Measurements from ENCODE around the gene PLCL2. TPM values are rescaled to one million over a fixed set of nuclear protein-coding genes. Genes with fewer than 3 reads are reported as not detected.

Gene PLCL2
- polyA plus RNA-seq, 2 of the 4 experiments (the other 2 are of a cell fraction), result 2.1 to 3.0 TPM

DNA sequence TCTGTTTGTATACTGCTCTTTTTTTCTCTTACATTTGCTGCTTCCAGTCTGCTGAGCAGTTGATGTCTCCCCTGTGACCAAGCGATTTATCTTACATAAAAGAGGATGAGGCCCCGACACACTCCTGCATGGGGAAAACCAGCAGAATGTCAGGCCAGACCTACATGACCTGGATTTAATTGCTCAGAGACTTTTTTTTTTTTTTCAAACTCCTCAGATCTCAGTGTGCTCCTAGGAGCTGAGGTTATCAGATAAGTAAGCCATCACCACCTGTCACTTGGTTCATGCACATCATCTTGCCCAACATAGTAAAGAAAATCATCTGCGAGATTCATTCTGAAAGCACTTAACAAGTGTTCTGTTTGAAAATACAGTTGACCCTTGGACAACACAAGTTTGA, 163.1 kb downstream of the PLCL2 start (continued):
- TF ChIP-seq FOXS1 (CRISPR knock-in tag; IDR thresholded peaks at IDR 0.05), result no peak

DNA sequence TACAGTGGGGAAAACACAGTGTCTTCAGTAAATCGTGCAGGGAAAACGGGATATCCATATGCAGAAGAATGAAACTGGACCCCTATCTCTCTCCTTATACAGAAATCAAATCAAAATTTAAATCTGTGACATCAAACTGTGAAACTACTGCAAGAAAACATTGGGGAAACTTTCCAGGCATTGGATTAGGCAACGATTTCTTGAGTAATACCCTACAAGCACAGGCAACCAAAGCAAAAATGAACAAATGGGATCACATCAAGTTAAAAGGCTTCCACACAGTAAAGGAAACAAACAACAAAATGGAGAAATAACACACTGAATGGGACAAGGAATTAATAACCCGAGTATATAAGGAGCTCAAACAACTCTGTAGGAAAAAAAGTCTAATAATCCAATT, 165.3 kb downstream of the PLCL2 start:
- no peak for FAIRE-seq
- CTCF ChIA-PET, result no interaction called here
- no peak overlapping the region for H3K27ac ChIP-seq
- 81% methylated on average over 4 of the region's 4 CpGs for WGBS (ENCODE audit: missing lambda C conversion rate)
- no peak overlapping the region for H3K4me3 ChIP-seq
- TF ChIP-seq EHMT2 (IDR thresholded peaks at IDR 0.05; ENCODE audit: low read depth) (no peak), CBX2 (IDR thresholded peaks at IDR 0.05; ENCODE audit: borderline replicate concordance, low read depth) (no peak), CBX8 (IDR thresholded peaks at IDR 0.05) (no peak), KDM5A (IDR thresholded peaks at IDR 0.05) (no peak), ZSCAN20 (CRISPR knock-in tag; IDR thresholded peaks at IDR 0.05) (no peak)
- TF ChIP-seq, protein P1, sequence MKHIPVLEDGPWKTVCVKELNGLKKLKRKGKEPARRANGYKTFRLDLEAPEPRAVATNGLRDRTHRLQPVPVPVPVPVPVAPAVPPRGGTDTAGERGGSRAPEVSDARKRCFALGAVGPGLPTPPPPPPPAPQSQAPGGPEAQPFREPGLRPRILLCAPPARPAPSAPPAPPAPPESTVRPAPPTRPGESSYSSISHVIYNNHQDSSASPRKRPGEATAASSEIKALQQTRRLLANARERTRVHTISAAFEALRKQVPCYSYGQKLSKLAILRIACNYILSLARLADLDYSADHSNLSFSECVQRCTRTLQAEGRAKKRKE (CRISPR knock-in tag; IDR thresholded peaks at IDR 0.05; ENCODE audit: low read depth), result no peak
- DNase-seq (ENCODE audit: low read depth in 1 of 2, low spot score in 1 of 2), result no peak
- ATAC-seq, result no peak
- POLR2A ChIA-PET, result no interaction called here
- H3K4me2 ChIP-seq, result no peak overlapping the region
- no peaks in the 10 kb centered on the region for H3K9me3 ChIP-seq
- H3K4me1 ChIP-seq, result no peaks in the 10 kb centered on the region

DNA sequence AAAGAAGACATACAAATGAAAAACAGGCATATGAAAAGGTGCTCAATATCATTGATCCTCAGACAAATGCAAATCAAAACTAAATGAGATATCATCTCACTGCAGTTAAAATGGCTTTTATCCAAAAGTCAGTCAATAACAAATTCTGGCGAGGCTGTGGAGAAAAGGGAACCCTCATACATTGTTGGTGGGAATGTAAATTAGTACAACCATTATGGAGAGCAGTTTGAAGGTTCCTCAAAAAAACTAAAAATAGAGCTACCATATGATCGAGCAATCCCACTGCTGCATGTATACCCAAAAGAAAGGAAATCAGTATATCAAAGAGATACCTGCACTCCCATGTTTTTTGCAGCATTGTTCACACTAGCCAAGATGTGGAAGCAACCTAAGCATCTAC, 165.8 kb downstream of the PLCL2 start:
- Histone ChIP-seq H3K4me1 (no peaks in the 10 kb centered on the region), H3K27ac (no peak overlapping the region), H3K4me3 (no peak overlapping the region), H3K4me2 (no peak overlapping the region), H3K9me3 (no peaks in the 10 kb centered on the region)
- FAIRE-seq (no peak), ATAC-seq (no peak), DNase-seq (ENCODE audit: low read depth in 1 of 2, low spot score in 1 of 2) (no peak)
- CTCF ChIA-PET, result no interaction called here
- TF ChIP-seq, protein P1 (CRISPR knock-in tag; IDR thresholded peaks at IDR 0.05; ENCODE audit: low read depth), result no peak
- TF ChIP-seq, protein P2, sequence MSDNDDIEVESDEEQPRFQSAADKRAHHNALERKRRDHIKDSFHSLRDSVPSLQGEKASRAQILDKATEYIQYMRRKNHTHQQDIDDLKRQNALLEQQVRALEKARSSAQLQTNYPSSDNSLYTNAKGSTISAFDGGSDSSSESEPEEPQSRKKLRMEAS (IDR thresholded peaks at IDR 0.05), result no peak
- no peak for TF ChIP-seq HOXB13 (CRISPR knock-in tag; IDR thresholded peaks at IDR 0.05; ENCODE audit: low read depth)
- TF ChIP-seq RNF2 (IDR thresholded peaks at IDR 0.05; ENCODE audit: borderline replicate concordance, low read depth), result no peak
- TF ChIP-seq, protein P3, sequence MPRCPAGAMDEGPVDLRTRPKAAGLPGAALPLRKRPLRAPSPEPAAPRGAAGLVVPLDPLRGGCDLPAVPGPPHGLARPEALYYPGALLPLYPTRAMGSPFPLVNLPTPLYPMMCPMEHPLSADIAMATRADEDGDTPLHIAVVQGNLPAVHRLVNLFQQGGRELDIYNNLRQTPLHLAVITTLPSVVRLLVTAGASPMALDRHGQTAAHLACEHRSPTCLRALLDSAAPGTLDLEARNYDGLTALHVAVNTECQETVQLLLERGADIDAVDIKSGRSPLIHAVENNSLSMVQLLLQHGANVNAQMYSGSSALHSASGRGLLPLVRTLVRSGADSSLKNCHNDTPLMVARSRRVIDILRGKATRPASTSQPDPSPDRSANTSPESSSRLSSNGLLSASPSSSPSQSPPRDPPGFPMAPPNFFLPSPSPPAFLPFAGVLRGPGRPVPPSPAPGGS (IDR thresholded peaks at IDR 0.05), result no peak
- no peak for TF ChIP-seq RARB (CRISPR knock-in tag; IDR thresholded peaks at IDR 0.05)
- no peak for TF ChIP-seq PHF8 (IDR thresholded peaks at IDR 0.05; ENCODE audit: borderline replicate concordance, low read depth)
- POLR2A ChIA-PET, result no interaction called here
- WGBS (ENCODE audit: missing lambda C conversion rate), result 91% methylated on average over 2 of the region's 2 CpGs

DNA sequence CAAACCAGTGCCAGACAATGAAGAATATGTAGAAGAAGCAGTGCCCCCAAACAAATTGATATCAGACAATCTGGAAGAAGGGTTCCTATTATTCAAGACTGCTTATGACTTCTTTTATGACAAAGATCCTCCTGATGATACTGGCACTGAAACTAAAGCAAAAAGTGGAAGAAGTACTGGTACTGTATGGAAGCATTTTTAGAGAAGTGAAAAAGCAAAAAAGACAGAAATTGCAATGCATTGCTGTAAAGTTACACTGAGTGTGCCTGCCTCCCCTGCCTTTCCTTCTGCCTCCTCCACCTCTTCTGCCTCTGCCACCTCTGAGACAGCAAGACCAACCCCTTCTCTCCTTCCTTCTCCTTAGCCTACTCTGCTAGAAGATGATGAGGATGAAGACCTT, 167.6 kb downstream of the PLCL2 start:
- H3K4me3 ChIP-seq, result no peak overlapping the region
- no peak overlapping the region for H3K4me2 ChIP-seq
- ChIA-PET POLR2A (no interaction called here), CTCF (interaction anchor here (0.6 kb wide), 1 partner anchor 359 kb away, joined by 4 read pairs; no protein-coding TSS in a partner anchor)
- TF ChIP-seq, protein P4, sequence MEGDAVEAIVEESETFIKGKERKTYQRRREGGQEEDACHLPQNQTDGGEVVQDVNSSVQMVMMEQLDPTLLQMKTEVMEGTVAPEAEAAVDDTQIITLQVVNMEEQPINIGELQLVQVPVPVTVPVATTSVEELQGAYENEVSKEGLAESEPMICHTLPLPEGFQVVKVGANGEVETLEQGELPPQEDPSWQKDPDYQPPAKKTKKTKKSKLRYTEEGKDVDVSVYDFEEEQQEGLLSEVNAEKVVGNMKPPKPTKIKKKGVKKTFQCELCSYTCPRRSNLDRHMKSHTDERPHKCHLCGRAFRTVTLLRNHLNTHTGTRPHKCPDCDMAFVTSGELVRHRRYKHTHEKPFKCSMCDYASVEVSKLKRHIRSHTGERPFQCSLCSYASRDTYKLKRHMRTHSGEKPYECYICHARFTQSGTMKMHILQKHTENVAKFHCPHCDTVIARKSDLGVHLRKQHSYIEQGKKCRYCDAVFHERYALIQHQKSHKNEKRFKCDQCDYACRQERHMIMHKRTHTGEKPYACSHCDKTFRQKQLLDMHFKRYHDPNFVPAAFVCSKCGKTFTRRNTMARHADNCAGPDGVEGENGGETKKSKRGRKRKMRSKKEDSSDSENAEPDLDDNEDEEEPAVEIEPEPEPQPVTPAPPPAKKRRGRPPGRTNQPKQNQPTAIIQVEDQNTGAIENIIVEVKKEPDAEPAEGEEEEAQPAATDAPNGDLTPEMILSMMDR (IDR thresholded peaks at IDR 0.05), result no peak
- TF ChIP-seq, protein P5, sequence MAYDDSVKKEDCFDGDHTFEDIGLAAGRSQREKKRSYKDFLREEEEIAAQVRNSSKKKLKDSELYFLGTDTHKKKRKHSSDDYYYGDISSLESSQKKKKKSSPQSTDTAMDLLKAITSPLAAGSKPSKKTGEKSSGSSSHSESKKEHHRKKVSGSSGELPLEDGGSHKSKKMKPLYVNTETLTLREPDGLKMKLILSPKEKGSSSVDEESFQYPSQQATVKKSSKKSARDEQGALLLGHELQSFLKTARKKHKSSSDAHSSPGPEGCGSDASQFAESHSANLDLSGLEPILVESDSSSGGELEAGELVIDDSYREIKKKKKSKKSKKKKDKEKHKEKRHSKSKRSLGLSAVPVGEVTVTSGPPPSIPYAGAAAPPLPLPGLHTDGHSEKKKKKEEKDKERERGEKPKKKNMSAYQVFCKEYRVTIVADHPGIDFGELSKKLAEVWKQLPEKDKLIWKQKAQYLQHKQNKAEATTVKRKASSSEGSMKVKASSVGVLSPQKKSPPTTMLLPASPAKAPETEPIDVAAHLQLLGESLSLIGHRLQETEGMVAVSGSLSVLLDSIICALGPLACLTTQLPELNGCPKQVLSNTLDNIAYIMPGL (CRISPR knock-in tag; IDR thresholded peaks at IDR 0.05; ENCODE audit: borderline replicate concordance), result no peak
- TF ChIP-seq HDAC2 (IDR thresholded peaks at IDR 0.05) (no peak), JUNB (IDR thresholded peaks at IDR 0.05) (no peak), JUN (IDR thresholded peaks at IDR 0.05) (no peak), TP53 (CRISPR knock-in tag; IDR thresholded peaks at IDR 0.05) (no peak), ZFP36 (IDR thresholded peaks at IDR 0.05; ENCODE audit: borderline replicate concordance, partially characterized antibody) (no peak), RNF2 (IDR thresholded peaks at IDR 0.05; ENCODE audit: borderline replicate concordance, low read depth) (no peak), CBX8 (IDR thresholded peaks at IDR 0.05) (no peak), EP300 (IDR thresholded peaks at IDR 0.05) (no peak), HEYL (CRISPR knock-in tag; IDR thresholded peaks at IDR 0.05) (no peak)
- TF ChIP-seq, protein P6, sequence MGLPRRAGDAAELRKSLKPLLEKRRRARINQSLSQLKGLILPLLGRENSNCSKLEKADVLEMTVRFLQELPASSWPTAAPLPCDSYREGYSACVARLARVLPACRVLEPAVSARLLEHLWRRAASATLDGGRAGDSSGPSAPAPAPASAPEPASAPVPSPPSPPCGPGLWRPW (IDR thresholded peaks at IDR 0.05), result no peak
- no peak overlapping the region for H3K27ac ChIP-seq
- H3K4me1 ChIP-seq, result no peaks in the 10 kb centered on the region
- no peak for ATAC-seq
- no peaks in the 10 kb centered on the region for H3K9me3 ChIP-seq
- no peak for DNase-seq (ENCODE audit: low read depth in 1 of 2, low spot score in 1 of 2)
- FAIRE-seq, result no peak
